ENCODE measurements around the gene AFM. TPM values are rescaled to one million over a fixed set of nuclear protein-coding genes. Genes with fewer than 3 reads are reported as not detected.

The AFM gene
- total and polyA plus RNA-seq, 10 of the 15 experiments (the other 5 are each of a cell fraction or from before 2014, with no cell fraction given) = not detected

- no peak overlapping the region for H3K4me3 ChIP-seq
- H3K36me3 ChIP-seq (ENCODE audit: control insufficient read depth in 2 of 2, insufficient read depth in 2 of 2, low read length in 1 of 2) = no peaks in the 10 kb centered on the region
- no peak for ATAC-seq
- no peak overlapping the region for H3K9ac ChIP-seq (ENCODE audit: control insufficient read depth, insufficient read depth, low read length)
- no TSS peak for BruUV-seq (replicated peaks)
- no peak for DNase-seq (ENCODE audit: low read depth, low spot score)
- H3K79me2 ChIP-seq (ENCODE audit: control insufficient read depth, insufficient read depth, low read length) = no peaks in the 10 kb centered on the region
- intact Hi-C loops (cut with micrococcal nuclease; ENCODE audit: unreplicated experiment) = no loop called here
- H3K4me2 ChIP-seq (ENCODE audit: control insufficient read depth, insufficient read depth) = no peak overlapping the region
- H2AFZ ChIP-seq (ENCODE audit: control insufficient read depth, low read depth, low read length) = no peak overlapping the region
- FAIRE-seq = no peak
- SMC1A ChIA-PET (ENCODE audit: uncharacterized antibody, unreplicated experiment) = interaction anchor here (0.6 to 0.7 kb wide), 2 partner anchors 92 to 189 kb away, joined by 3 read pairs; no protein-coding TSS in a partner anchor
- TF ChIP-seq ZSCAN29 (IDR thresholded peaks at IDR 0.05) = no peak
- no peak for TF ChIP-seq NFXL1 (IDR thresholded peaks at IDR 0.05; ENCODE audit: borderline replicate concordance)
- no peak for TF ChIP-seq HDAC6 (IDR thresholded peaks at IDR 0.05; ENCODE audit: unreplicated experiment)
- TF ChIP-seq SIN3A (IDR thresholded peaks at IDR 0.05; ENCODE audit: low read depth, low read length) = no peak
- no peak for TF ChIP-seq HDAC2 (IDR thresholded peaks at IDR 0.05)
- TF ChIP-seq YBX1 (IDR thresholded peaks at IDR 0.05) = no peak
- no peak for TF ChIP-seq E2F4 (IDR thresholded peaks at IDR 0.05; ENCODE audit: low read depth, low read length)
- TF ChIP-seq CBX3 (IDR thresholded peaks at IDR 0.05; ENCODE audit: borderline replicate concordance, low read depth) = no peak
- no peak for TF ChIP-seq ZBTB4 (CRISPR knock-in tag; IDR thresholded peaks at IDR 0.05)
- TF ChIP-seq POLR2AphosphoS5 (IDR thresholded peaks at IDR 0.05; ENCODE audit: low read length) = no peak
- CTCF ChIA-PET = interaction anchor here (1.5 kb wide), 1 partner anchor 157 kb away, joined by 3 read pairs; no protein-coding TSS in a partner anchor
- no peak overlapping the region for H3K27ac ChIP-seq (ENCODE audit: control insufficient read depth, insufficient read depth)
- 76% methylated on average over 3 of the region's 3 CpGs for WGBS (ENCODE audit: insufficient coverage, insufficient replicate concordance, low lambda C conversion rate, missing lambda C conversion rate)
- H4K20me1 ChIP-seq (ENCODE audit: control insufficient read depth, insufficient read depth) = no peaks in the 10 kb centered on the region
- in situ Hi-C loops (cut with MboI) = no loop called here
- RAD21 ChIA-PET (ENCODE audit: unreplicated experiment) = interaction anchor here (1.0 kb wide), 1 partner anchor 108 kb away, joined by 3 read pairs; no protein-coding TSS in a partner anchor
- H3K4me1 ChIP-seq (ENCODE audit: control insufficient read depth, insufficient read depth, low read length) = no peaks in the 10 kb centered on the region
- no peaks in the 10 kb centered on the region for H3K9me3 ChIP-seq (replicated peaks; ENCODE audit: control insufficient read depth, insufficient read depth, low read length)
- no peaks in the 10 kb centered on the region for H3K27me3 ChIP-seq (replicated peaks in 1 of 2; ENCODE audit: control insufficient read depth in 2 of 2, insufficient read depth in 2 of 2, low read length in 1 of 2)
- POLR2A ChIA-PET = no interaction called here
These were observed 13.4 kb upstream of the AFM start for GRCh38 chr4:73468170-73468569.
